ENCODE data around the gene CNNM3.

The CNNM3 gene

DNA sequence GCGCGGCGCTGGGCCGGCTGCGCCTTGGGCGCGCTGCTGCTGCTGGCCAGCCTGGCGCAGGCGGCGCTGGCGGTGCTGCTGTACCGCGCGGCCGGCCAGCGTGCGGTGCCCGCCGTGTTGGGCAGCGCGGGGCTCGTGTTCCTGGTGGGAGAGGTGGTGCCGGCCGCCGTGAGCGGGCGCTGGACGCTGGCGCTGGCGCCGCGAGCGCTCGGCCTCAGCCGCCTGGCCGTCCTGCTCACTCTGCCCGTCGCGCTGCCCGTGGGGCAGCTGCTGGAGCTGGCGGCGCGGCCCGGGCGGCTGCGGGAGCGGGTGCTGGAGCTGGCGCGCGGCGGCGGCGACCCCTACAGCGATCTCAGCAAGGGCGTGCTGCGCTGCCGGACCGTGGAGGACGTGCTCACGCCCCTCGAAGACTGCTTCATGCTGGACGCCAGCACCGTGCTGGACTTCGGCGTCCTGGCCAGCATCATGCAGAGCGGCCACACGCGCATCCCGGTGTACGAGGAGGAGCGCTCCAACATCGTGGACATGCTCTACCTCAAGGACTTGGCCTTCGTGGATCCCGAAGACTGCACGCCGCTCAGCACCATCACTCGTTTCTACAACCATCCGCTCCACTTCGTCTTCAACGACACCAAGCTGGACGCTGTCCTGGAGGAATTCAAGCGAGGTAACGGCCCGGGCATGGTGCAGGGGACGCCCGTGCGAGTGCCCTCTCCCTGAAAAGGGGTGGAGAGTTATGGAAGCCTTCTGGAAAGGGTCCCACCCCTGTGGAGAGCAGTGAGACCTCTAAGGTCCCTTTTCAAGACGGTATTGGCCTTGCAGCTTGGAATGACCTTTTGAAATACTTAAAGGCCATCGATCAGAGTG, 1.0 kb downstream of the CNNM3 start:
- in situ Hi-C loops (cut with MboI; ENCODE audit: low sequenced_read_pairs), result no loop called here

DNA sequence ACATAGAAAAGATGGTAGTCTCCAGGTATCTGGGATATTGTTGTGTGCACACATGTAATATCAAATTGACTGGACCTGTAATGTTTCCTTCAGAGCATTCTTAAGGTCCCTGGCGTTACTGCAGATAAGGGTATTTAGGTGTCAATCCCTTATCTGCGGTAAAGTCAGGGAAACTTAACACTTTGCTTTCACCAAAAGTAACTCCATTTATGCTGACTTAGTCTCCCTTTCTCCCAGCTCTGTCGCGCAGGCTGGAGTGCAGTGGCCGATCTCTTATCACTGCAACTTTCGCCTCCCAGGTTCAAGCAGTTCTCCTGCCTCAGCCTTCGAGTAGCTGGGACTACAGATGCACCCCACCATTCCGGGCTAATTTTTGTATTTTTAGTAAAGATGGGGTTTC, 1.8 kb downstream of the CNNM3 start:
- in situ Hi-C loops (cut with MboI; ENCODE audit: low sequenced_read_pairs), result no loop called here

DNA sequence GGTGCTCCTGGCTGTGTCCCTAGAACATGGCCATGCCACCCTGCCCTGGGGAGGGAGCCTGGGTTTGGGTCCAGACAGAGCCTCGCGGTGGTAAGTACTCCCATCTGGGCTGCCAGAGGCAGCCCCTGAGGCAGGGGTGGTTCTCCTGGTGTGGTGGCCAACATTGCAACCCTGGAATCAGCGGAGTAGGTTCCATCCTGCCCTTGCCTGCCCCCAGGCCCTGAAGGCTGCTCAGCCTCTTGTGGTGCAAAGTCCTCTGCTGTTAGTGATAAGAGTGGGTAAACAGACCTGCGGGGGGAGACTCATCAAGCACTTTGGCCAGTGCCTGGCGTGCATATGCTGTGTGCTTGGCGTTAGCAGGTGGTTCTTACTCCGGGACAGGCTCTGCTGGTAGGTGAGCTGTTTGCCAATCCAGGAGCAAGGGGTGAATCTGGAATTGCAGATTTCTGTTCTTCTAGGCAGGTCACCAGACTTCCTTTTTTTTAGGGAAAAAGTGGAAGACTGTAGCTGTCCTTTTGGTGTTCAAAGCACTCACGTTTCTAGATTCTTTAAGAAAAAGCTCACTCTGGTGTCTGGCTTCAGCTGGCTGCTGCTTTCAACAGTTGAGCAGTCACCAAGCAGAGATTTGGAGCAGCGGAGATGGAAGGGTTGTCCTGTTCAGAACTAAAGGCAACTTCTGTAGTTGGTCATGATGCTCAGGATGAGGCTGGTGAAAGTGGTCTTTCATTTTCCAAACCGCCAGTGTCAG, 3.2 kb downstream of the CNNM3 start:
- in situ Hi-C loops (cut with MboI; ENCODE audit: low sequenced_read_pairs), result no loop called here

DNA sequence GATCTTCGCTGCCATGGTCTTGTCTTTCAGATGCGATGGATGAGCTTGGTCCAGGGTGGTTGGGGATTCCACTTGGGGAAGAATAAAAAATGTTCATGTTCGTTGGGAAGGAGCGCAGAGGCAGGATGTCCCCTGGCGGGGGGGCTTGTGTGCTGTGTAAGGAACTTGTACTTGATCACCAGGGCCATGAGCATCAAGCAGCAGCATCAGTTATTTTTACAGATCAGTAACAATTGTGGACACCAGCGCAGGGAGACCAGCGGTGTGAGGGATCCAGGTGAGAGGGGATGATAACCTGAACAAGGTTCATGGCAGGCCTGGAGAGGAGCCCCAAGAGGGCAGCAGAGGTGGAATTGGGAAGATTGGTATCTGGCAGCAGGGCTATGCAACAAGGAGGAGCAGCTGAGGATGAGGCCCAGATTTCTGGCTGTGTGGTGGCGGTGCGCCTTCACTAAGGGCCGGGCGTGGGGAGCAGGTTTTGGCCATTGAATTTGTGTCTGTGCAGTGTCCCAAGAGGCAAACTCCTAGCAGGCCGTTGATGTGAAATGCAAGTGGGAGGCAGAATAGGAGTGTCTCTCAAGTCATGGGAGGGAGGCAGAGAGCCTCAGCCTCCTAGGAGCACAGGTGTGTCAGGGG, 3.9 kb downstream of the CNNM3 start:
- in situ Hi-C loops (cut with MboI; ENCODE audit: low sequenced_read_pairs), result no loop called here

DNA sequence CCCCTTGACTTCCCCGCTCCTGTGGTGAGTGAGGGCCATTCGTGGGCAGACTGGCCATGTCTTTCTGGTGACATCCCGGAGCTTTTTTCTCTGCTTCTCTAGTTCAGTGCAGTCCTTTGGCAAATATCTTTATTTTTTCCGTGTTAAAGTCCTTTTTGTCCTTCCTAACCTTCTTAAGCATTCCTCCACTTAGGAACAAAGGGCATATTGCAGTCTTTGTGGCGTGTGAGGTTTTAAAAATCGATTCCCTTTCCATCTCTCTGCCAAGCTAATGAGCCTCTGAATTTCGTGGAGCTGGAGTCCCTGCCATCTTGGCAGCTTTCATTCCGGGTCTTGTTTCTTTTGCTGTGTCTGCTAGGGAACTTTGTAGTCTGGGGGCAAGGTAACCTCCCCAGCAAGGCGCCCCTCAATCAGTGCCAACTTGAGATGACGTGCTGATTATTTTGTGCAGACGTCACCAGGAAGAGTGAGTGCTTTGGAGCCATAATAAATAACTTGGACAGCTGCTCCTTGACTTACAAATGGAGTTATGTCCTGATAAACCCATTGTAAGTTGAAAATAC, 5.1 kb downstream of the CNNM3 start:
- in situ Hi-C loops (cut with MboI; ENCODE audit: low sequenced_read_pairs), result no loop called here

DNA sequence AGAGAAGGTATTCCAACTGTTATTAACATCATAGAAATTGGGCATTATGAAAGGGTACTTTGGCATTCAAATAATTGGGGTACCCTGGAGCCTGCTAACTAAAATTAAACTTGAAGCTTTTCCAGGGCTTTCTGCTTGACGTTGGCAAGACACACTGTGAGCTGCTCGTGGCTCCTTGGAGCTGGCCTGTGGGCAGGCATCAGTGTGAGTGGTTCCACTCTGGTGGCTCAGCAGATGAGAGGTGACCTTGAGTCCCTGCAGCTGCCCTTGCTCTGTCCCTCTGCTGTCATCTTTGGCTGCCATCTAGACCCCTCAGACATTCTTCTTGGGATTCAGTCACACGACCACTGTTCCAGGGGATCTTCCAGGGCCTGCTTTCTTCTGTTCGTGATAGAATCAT, 6.7 kb downstream of the CNNM3 start:
- in situ Hi-C loops (cut with MboI; ENCODE audit: low sequenced_read_pairs), result no loop called here

DNA sequence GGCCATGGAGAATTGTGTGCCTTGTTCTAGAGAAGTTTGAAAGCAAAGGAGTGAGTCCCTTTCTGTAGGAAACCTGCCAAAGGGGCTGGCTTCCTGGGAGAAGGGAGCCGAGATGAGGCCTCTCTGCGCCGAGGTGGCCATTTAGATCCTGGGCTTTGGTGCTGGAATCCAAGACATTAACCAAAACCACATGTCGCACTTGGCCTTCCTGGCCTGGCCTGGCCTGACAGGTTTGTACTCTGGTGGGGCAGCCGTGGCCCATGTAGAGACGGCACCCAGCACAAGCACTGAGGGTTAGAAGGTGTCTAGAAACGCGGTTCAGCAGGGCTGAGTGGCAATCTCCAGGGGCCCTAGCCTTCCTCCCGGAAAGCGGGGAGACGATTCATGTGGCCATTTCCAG, 7.1 kb downstream of the CNNM3 start:
- in situ Hi-C loops (cut with MboI; ENCODE audit: low sequenced_read_pairs), result no loop called here

DNA sequence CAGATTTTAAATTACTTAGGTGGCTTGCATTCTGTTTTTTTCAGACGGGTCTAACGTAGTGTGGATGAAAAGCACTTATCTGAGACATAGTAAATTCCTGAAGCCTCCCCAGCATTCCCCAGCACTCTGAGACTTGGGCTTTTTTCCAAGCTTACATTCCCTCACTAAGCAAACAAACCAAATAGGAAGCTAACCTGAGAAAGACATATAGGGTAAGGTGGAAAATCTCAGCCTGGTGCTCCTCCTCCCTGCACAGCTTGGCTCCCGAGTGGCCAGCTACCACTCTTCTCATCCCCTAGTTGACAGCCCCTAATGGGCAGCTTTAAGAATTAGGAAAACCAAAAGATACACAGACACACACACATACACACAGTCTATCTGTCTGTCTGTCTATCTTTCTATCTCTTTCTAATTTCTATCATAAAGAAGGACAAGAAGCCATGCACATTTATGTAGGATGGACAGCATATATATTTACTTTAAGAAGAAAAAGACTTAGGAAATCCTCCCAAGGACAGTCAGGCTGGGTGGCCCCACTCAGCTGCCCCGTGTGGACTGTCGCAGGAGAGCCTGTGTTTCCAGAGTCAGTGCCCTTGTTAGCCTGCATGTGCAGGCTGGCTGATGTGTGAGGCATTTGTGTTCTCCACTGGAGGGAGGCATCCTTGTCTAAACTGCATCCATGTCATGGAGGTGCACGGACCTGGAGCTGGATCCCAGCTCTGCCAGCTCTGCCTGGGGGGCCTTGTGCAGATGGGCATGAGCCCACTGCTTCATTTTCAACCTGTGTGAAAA, 8.2 kb downstream of the CNNM3 start:
- in situ Hi-C loops (cut with MboI; ENCODE audit: low sequenced_read_pairs), result no loop called here

DNA sequence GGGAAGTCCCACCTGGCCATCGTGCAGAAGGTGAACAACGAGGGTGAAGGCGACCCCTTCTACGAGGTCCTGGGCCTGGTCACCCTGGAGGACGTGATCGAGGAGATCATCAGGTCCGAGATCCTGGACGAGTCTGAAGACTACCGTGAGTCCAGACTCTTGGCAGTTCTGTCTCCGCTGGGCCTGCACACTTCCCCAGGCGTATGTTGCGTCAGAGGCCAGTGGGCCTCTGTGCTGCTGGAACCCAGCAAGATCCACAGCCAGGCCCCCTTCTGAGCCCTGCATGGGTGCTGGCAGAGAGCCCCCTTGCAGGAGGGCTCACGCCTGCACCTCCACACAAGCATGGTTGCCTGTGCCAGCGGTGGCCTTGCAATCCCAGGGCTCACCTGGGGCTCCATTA, 9.0 kb downstream of the CNNM3 start:
- in situ Hi-C loops (cut with MboI; ENCODE audit: low sequenced_read_pairs), result no loop called here

DNA sequence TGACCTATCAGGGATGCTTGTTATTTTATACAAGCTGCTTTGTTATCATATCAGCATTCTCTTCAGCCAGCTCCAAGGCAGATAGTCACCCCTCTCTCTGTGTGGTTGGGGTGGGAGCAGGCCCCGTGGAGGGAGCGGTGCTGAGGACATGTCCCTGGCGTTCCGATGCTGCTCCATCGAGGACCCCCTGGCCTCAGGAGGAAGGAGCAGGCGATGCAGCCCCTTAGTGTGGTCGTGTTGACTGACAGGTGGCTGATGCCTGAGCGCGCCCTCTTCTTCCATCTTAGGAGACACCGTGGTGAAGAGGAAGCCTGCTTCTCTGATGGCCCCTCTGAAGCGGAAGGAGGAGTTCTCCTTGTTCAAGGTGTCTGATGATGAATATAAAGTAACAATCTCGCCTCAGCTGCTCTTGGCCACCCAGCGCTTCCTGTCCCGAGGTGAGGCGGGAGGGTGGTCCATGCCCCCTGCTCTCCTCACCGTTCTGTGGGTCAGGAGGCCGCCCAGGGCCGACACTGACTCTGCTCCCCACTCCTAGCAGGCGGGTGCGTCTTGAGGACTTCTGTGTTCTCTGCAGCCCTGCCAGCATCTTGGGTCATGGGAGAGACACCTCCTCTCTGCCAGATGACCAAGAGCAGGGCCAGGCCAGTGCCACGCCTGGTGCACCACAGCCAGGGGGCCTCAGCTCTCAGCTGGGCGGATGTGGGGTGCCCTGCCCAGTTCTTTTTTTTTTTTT, 10.6 kb downstream of the CNNM3 start:
- in situ Hi-C loops (cut with MboI; ENCODE audit: low sequenced_read_pairs), result no loop called here

DNA sequence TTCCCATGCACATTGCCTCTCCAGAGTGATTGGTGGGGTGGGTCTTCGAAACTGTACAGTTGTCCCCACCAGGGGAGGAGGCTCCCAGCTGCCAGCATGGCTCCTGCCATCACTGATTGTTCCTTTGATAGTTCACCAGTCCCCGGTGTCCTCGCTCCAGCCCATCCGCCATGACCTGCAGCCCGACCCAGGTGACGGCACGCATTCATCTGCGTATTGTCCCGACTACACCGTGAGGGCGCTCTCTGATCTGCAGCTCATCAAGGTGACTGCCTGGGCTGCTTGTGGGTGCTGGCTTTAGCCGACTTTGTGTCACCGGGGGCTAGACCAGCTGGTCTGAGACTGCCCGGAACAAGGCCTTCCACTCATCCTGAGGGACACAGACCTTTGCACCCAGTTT, 12.4 kb downstream of the CNNM3 start:
- in situ Hi-C loops (cut with MboI; ENCODE audit: low sequenced_read_pairs), result no loop called here

DNA sequence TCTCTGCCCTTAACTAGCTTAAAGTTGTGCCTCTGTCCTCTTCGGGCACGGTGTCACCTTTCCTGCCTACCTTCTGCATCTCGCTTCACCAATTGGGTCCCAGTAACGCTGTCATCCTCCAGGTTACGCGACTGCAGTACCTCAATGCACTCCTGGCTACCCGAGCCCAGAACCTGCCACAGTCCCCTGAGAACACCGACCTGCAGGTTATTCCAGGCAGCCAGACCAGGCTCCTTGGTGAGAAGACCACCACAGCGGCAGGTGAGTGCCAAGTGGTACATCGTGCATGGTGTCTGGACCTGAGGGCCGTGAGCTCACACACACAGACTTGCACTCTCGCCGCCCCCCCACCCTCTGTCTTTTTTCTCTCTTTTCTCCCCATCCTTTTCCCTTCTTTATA, 12.8 kb downstream of the CNNM3 start:
- in situ Hi-C loops (cut with MboI; ENCODE audit: low sequenced_read_pairs), result no loop called here

DNA sequence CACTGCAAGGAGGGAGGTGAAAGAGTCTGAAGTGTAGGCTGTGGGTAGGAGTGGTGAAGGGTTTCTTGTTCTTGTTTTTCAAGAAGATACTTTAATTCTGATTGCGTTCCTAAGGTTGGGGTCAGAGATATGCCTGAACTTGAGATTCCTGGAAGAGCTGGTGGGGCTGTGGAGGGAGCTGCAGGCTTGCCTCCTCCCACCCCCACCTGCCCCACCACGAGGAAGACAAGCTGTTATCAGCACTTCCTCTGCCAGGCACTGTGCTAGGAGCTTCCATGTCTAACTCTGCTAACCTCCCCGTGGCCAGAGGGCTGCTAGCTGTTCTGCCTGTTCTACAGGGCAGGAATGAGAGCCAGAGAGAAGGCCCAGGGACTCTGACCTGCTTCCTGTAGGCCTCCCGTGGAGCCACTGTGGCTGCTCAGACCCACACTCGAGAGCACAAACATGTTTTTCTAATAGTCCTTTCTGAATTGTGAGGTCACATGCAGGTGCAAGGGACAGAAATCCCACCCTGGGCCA, 14.0 kb downstream of the CNNM3 start:
- in situ Hi-C loops (cut with MboI; ENCODE audit: low sequenced_read_pairs), result no loop called here

DNA sequence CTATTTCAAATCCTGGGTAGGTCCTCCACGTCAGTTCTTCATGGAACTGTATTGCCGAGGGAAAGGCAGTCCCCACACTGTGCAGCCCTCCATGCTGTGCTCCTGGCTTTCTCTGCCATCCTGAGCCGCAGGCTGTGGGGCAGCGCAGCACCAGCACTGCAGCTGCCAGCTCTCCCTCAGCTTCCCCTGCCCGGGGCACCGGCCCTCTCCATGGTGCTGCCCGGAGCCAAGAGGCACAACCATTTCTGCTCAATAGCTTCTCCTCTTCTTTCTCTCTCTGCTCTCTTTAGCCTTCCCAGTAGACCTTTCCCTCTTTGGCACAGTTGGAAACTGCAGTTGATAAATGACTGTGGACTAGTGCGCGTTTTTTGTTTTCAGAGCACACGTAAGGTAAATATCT, 15.6 kb downstream of the CNNM3 start:
- in situ Hi-C loops (cut with MboI; ENCODE audit: low sequenced_read_pairs), result no loop called here

DNA sequence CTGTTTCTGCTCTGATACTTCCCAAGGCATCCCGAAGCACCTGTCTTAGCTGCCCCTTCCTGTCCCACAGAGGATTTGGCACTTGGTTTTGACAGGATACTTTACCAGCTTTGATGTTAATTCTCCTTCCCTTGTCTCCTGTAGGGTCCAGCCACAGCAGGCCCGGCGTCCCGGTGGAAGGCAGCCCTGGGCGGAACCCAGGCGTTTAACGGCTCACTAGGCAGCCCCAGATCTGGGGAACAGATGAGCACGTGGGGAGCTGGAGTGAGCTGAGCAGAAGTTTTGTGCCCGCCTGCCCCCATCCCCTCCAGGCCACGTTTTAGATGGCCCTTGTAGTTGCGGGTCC, 16.3 kb downstream of the CNNM3 start:
- in situ Hi-C loops (cut with MboI; ENCODE audit: low sequenced_read_pairs), result no loop called here

DNA sequence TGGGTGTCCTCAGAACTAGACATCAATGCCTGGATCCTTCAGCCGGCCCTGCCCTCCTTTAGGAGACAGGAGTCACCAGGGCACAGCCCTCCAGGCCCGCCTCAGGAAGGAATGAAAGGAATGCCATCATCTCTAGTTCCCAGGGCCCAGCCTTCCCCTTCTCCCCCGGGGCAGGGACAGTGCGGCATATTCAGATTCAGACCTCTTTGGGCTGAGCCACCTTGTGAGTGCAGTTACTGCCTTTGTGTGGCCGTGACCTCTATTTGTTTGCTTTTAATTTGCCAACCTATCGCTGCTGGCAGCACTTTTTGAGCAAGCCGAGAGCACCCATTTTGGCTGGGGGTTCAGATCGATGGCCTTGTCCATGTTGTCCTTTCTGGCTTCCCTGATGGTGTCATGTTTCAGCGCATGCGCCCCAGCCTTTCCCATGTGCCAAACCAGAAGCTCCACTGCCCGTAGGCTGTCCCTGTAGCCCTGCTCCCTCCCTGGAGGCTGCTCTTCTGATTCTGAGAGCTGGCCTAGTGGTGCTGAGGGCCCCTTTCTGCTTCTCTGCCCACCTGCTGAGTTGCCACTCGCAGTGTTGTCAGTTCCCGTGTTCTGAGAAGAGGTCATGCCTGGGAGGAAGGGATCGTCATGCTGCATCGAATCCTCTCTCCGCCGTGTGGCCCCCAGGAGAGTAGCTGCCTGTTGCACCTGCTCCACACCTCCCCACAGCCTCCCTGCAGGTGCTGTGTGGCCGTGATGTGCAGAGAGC, 16.9 kb downstream of the CNNM3 start:
- in situ Hi-C loops (cut with MboI; ENCODE audit: low sequenced_read_pairs), result no loop called here

DNA sequence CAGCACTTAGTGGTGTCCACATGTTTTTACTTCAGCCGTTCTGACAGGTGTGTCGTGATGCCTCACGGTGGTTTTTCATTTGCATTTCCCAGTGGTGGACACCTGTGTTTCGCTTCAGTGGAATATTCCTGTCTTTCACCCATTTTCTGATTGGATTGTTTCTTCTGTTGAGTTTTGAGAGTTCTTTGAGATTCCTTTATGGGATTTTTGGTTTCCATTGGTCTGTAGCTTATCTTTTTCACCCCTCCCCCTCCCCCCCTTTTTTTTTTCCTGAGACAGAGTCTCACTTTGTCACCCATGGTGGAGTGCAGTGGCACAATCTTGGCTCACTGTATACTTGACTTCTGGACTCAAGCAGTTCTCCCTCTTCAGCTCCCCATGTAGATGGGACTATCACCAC, 19.8 kb downstream of the CNNM3 start:
- in situ Hi-C loops (cut with MboI; ENCODE audit: low sequenced_read_pairs), result no loop called here

DNA sequence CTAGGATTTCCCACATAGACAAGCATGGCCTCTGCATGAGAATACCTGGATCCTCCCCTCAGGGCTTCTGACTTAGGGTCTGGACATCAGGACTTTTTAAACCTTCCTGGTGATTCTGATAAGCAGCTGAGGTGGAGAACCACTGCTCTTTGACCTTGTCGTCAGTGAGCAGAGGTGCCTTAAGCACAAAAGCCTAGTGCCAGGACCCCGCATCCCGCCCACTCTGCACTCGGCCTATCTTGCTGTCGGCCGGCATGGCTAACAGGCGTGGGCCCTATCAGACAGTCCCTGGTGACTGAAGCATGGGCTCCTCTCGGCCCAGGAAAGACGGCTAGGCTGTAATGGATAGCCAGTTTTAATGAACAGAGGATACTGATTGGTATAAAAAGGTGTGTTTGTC, 21.5 kb downstream of the CNNM3 start:
- in situ Hi-C loops (cut with MboI; ENCODE audit: low sequenced_read_pairs), result no loop called here
